GM12891 (cell line): ENCODE measurements around the gene KCNAB3.

Experiments used
- POLR2A ChIP-seq: IDR thresholded peaks from 2 replicates; pipeline ENCODE4 v1.6.1; 2011; ENCODE audit warnings: low read depth, low read length, control low read depth
- POLR2AphosphoS5 ChIP-seq: IDR thresholded peaks from 2 replicates; pipeline ENCODE4 v1.6.1; 2011; ENCODE audit warnings: low read depth, low read length, control low read depth
- POU2F2 ChIP-seq: IDR thresholded peaks from 2 replicates; pipeline ENCODE4 v1.6.1; 2011; ENCODE audit warnings: low read depth, mild to moderate bottlenecking, control low read depth, low read length, moderate library complexity
- TAF1 ChIP-seq: IDR thresholded peaks from 2 replicates; pipeline ENCODE4 v1.6.1; 2011; ENCODE audit warnings: low read depth, low read length, control low read depth

- TF ChIP-seq POLR2AphosphoS5 = no peak
- no peak for TF ChIP-seq POLR2A
- TF ChIP-seq TAF1 = no peak
- TF ChIP-seq POU2F2 = no peak
These were observed 2.1 kb downstream of the KCNAB3 start for GRCh38 chr17:7927596-7927995.
